Muscle layer of duodenum (tissue), 2 donors: ENCODE results near the gene FBXL3.

Source experiments
- H3K27ac ChIP-seq: one replicate; pipeline ENCODE4 v1.7.0; 2013; ENCODE audit warnings: mild to moderate bottlenecking, low read length
- H3K27me3 ChIP-seq: one replicate; pipeline ENCODE4 v1.7.0; 2013; ENCODE audit warnings: low read depth, mild to moderate bottlenecking, control low read depth, low read length
- H3K36me3 ChIP-seq, 2 donors: one replicate each; pipeline ENCODE4 v1.7.0; 2013; ENCODE audit warnings: low read length in 2 of 2, control low read depth in 1 of 2, mild to moderate bottlenecking in 1 of 2; ENCODE audit not compliant: insufficient read depth in 2 of 2, control insufficient read depth in 1 of 2
- H3K4me1 ChIP-seq, 2 donors: one replicate each; pipeline ENCODE4 v1.7.0; 2013; ENCODE audit warnings: low read length in 2 of 2, mild to moderate bottlenecking in 2 of 2, control low read depth in 1 of 2, moderate library complexity in 1 of 2; ENCODE audit not compliant: insufficient read depth in 2 of 2, control insufficient read depth in 1 of 2
- H3K4me3 ChIP-seq, 2 donors: one replicate each; pipeline ENCODE4 v1.7.0; 2013; ENCODE audit warnings: low read length in 2 of 2, low read depth in 1 of 2, mild to moderate bottlenecking in 1 of 2
- H3K9me3 ChIP-seq, 2 donors: one replicate each; pipeline ENCODE4 v1.7.0; 2013; ENCODE audit warnings: low read length in 2 of 2, control low read depth in 1 of 2, mild to moderate bottlenecking in 1 of 2; ENCODE audit not compliant: control insufficient read depth in 1 of 2
- donor health status: healthy.

Gene FBXL3

DNA sequence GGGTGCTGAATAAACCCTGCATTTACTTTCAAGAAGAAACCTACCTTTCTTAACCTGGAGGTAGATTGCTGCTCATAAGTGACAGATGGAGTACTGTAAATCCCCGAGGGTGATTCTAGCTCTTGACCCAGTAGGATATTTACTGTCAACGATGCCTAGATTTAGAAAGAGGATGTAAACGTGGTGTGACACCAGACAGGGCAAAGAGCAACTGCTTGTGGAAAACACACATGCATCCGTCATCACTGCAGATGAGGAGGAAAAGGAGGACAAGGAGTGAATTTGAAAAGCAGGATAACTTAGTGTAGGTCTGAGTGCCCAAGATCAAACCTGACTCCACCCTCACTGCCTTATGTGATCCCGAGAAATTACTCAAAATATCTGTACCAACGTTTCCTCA lies 44.9 kb downstream of the FBXL3 start:
- Histone ChIP-seq H3K4me3 (no peak overlapping the region), H3K27me3 (no peaks in the 10 kb centered on the region), H3K9me3 (no peaks in the 10 kb centered on the region), H3K27ac (no peak overlapping the region), H3K4me1 (peaks cover 0 to 5% of the 10 kb centered on the region in 2 donors), H3K36me3 (no peaks in the 10 kb centered on the region)

DNA sequence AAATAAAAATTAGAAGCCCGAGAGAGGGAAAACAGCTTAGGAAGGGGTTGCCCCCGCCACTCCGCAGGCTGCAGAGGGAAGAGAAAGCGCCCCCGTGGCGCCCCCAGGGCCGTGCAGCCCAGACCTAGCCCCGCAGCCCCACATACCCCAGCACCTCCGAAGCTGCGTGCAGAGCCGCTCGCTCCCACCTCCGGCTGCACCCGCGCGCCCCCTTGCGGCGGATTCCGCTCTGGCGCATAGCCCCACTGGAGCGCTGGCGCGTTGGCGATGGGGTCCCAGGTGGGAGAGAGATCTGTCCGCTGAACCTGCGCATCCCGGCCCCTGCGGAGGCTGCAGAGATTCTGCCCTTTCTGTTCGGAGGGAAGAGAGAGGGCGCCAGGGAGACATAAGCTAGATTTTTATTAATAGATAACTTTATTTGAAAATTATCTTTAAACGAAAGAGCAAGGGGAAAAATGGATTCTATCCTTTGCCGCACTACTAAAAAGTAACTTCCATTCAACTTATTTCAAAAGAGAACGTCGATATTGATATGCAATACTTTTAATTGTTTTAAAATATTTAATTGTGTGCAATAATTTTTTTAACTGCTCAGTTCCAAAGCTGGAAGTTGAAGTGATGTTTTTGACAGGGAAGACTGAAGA lies 46.8 kb downstream of the FBXL3 start:
- no peaks in the 10 kb centered on the region for H3K9me3 ChIP-seq
- no peaks in the 10 kb centered on the region for H3K36me3 ChIP-seq
- H3K27ac ChIP-seq: no peak overlapping the region
- peaks cover 0 to 5% of the 10 kb centered on the region in 2 donors for H3K4me1 ChIP-seq
- H3K4me3 ChIP-seq: peak overlapping the region in 1 of 2 donors; percentile 48
- no peaks in the 10 kb centered on the region for H3K27me3 ChIP-seq

DNA sequence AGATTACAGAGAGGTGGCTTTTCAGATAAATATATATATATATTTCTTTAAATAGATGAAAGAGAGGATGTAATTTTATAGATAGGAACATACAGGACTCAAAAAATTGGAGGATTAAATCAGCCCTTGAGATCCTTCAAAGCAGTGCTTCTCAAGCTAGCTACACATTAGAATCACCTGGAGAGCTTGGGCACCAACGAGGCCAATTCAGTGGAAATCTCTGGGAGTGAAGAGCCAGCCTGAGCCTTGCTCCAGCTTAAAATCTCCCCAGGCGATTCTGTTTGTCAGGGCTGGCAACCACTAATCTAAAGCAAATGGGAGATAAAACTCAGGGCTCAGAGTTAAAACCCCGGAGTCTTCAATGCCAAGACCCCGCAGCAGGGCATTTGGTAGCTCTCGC lies 50.0 kb downstream of the FBXL3 start:
- H3K27me3 ChIP-seq: no peaks in the 10 kb centered on the region
- no peak overlapping the region for H3K4me3 ChIP-seq
- H3K36me3 ChIP-seq: no peaks in the 10 kb centered on the region
- no peak overlapping the region for H3K27ac ChIP-seq
- H3K4me1 ChIP-seq: peaks cover 0 to 5% of the 10 kb centered on the region in 2 donors
- no peaks in the 10 kb centered on the region for H3K9me3 ChIP-seq

DNA sequence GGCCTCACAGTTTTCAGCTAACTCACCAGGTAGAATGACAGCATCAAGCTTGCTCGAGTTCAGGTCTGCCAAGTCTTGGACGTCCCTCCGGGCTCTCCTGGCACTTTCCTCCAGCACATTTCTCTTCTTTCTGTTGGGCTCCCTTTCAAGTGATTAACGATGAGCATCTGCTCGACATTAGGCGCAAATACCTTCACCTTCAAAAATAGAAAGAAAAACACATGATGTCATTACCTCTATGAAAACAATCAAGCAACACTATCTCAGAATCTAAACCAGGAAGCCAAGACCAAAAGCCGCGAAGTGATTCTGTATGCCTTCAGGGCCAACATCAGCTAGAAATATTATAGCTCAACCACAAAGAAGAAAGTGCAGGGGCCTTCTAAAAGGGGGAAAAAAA lies 50.5 kb downstream of the FBXL3 start:
- no peaks in the 10 kb centered on the region for H3K36me3 ChIP-seq
- no peaks in the 10 kb centered on the region for H3K9me3 ChIP-seq
- peaks cover 0 to 5% of the 10 kb centered on the region in 2 donors for H3K4me1 ChIP-seq
- H3K27me3 ChIP-seq: no peaks in the 10 kb centered on the region
- no peak overlapping the region for H3K4me3 ChIP-seq
- H3K27ac ChIP-seq: no peak overlapping the region

DNA sequence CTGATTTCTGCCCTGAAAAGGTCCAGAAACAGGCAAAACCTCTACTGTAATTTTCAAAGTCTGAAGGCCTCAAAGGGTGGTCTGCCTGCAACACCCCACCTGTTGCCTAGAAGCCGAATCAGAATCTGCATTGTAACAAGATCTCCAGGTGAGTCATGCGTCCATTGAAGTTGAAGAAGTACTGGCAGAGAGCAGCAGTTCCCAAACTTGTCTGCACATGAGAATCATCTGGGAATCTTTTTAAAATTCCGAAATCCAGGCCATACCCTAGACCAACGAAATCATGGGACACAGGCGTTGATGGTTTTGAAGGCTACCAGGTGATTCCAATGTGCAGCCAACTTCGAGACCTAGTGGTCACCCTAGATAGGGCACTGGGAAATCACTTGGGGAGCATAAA lies 51.1 kb downstream of the FBXL3 start:
- Histone ChIP-seq H3K27me3 (no peaks in the 10 kb centered on the region), H3K9me3 (no peaks in the 10 kb centered on the region), H3K27ac (no peak overlapping the region), H3K36me3 (no peaks in the 10 kb centered on the region), H3K4me3 (no peak overlapping the region), H3K4me1 (peaks cover 0 to 5% of the 10 kb centered on the region in 2 donors)

DNA sequence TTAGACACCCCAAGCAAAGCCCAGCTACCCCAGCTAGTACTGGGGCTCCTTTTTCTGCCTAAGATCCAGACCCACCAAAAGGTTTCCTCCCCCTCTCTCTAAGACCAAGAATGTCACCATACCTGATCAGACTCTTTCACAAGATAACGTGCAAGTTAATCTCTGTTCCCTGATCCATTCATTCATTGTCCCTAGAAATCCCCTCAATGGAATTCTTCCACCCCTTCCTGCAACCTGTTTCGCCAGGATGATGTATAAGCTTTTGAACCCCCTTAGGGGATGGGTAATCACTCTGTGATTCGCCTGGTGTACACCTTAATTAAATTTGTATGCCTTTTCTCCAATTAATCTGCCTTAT lies 52.4 kb downstream of the FBXL3 start:
- H3K27me3 ChIP-seq: no peaks in the 10 kb centered on the region
- no peak overlapping the region for H3K27ac ChIP-seq
- H3K4me3 ChIP-seq: no peak overlapping the region
- no peaks in the 10 kb centered on the region for H3K4me1 ChIP-seq
- no peaks in the 10 kb centered on the region for H3K9me3 ChIP-seq
- no peaks in the 10 kb centered on the region for H3K36me3 ChIP-seq

DNA sequence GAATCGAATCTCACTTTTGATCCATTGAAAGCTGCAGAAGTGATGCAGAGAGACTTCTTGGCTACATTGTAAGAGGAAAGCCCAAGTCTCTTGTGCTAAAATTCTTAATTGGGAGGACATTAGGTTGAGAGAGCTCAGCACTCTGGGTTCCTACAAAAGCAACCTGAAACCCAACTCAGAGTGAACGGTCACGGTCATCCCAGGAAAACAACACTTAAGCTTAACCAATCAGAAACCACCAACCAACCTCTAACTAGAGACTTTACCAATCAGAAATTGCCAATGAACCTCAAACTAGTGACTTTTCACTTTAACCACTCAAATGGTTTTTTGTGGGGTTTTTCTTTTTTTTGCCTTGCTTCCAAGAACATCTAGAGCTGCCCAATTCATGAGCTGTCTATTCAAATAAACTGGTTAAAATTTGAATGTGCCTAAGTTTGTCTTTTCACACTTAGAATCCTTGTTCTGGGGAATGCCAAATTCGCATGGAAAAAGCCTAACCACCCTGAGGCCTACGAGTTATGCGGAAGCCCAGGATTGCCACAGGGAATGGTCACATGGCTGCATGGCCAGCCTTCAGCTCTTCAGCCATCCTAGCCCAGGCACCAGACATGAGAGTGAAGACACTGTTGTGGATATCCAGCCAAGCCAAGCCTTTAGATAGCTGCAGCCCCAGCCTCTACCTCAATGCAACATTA lies 52.9 kb downstream of the FBXL3 start:
- H3K27ac ChIP-seq: no peak overlapping the region

DNA sequence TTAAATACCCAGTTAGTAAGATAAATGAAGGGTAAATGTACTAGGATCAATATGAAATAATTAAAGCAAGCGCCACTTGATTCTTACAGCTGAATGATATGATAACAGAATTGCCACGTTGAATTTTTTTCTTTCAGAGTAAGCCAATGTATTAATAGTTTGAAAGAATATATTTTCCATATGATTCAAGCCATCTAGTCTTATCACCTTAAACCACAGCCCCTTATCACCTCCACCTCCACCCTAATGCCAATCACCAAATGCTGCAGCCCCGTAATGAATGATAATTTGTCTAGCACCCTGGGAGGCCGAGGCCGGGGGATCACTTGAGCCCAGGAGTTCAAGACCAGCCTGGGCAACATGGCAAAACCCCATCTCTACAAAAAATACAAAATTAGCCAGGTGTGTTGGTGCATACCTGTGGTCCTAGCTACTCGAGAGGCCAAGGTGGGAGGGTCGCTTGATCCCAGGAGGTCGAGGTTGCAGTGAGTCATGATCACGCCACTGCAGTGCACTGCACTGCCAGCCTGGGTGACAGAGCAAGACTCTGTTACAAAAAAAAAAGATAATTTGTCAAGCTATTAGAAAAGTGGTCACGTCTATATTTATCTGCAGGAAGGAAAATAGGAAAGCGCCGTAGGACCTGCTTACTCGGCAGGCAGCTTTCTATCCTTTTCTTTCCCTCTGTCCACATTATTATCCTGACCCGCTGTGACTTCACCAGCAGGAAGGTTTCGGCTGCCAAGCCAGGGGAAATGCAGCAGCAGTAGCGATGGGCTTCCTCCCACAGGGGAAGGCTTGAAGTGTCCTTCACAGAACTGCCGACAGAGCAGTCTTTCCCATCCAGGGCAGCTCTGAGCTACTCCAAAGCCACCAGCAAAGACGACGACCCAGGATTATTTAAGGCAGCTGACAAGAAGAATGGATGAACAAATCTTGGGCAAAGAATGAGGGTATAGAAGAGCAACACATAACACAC lies 54.8 kb downstream of the FBXL3 start:
- Histone ChIP-seq H3K4me3 (no peak overlapping the region), H3K27ac (no peak overlapping the region), H3K27me3 (no peaks in the 10 kb centered on the region)

More for the DNA sequence above, 52.9 kb downstream of the FBXL3 start:
- no peaks in the 10 kb centered on the region for H3K27me3 ChIP-seq
- no peaks in the 10 kb centered on the region for H3K36me3 ChIP-seq
- H3K9me3 ChIP-seq: no peaks in the 10 kb centered on the region
- H3K4me1 ChIP-seq: no peaks in the 10 kb centered on the region
- H3K4me3 ChIP-seq: no peak overlapping the region

DNA sequence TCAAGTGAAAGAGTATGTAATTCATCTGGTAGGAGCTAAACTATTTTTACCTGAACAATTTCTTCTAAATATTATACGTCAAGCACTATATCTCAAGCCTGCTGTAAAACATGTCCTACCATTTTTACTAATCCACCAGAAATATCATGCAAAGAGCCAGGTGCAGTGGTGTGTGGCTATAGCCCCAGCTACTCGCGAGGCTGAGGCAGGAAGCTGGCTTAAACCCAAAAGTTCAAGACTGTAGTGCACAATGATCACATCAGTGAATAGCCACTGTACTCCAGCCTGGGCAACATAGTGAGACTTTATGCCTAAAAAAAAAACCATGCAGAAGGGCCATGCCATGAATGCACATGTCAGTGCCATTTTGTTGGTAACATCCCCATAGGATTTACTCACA lies 55.7 kb downstream of the FBXL3 start:
- peaks cover 0 to under 1% of the 10 kb centered on the region in 2 donors for H3K4me1 ChIP-seq
- no peaks in the 10 kb centered on the region for H3K27me3 ChIP-seq
- H3K27ac ChIP-seq: no peak overlapping the region
- H3K36me3 ChIP-seq: no peaks in the 10 kb centered on the region
- no peak overlapping the region for H3K4me3 ChIP-seq
- no peaks in the 10 kb centered on the region for H3K9me3 ChIP-seq

More for the DNA sequence above, 54.8 kb downstream of the FBXL3 start:
- Histone ChIP-seq H3K4me1 (no peaks in the 10 kb centered on the region), H3K36me3 (no peaks in the 10 kb centered on the region), H3K9me3 (no peaks in the 10 kb centered on the region)

DNA sequence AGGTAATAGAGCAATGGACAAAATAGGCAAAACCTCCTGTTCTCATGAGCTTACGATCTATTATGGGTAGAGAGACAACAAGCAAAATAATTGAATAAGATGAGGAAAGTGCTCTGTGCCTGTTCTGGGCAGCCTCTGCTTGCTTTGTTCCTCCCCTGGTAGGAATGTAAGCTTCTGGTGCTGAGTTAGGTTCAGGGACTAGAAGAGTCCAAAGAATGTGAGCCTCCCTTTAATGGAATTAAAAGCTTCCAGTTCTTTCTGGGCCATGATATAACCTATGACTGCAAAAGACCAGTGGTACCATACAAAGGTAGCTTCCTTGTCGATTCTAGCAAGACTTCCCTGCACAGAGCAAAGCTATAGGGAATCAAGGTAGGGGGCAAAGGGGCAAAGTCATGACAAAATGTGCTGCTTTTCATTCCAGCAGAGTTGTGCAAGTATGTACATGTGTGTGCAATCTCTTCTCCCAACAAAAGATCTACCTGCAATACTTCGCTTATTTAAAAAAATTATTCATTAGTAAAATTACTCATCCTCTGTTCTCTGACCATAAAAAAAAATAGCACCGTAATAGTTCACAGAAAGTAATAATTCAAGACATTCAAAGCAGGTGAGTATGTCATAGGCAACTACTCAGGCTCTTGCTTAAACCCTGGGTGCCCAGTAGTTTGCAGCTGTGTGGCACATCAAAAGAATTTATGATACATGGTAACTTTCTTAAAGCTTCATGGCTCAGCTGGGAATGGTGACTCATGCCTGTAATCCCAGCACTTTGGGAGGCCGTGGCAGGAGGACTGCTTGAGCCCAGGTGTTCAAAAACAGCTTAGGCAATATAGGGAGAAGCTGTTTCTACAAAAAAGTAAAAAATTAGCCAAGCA lies 57.2 kb downstream of the FBXL3 start:
- peaks cover 0 to 11% of the 10 kb centered on the region in 2 donors for H3K4me1 ChIP-seq
- H3K36me3 ChIP-seq: no peaks in the 10 kb centered on the region
- H3K4me3 ChIP-seq: no peak overlapping the region
- H3K27ac ChIP-seq: no peak overlapping the region
- H3K27me3 ChIP-seq: no peaks in the 10 kb centered on the region
- no peaks in the 10 kb centered on the region for H3K9me3 ChIP-seq
